ENCODE measurements around the gene CHRNA5.
"Not testable (repeated sequence)": the region's sequence is repeated elsewhere in the genome, so short reads cannot be mapped to it uniquely, and the experiment has no call there.

Gene CHRNA5

GRCh38 chr15:78542647-78543046 lies 22.7 kb upstream of the CHRNA5 start:
- H3K9me3 ChIP-seq (ENCODE audit: low read length), result no peaks in the 10 kb centered on the region
- H3K4me1 ChIP-seq (ENCODE audit: insufficient read depth, low read length), result peaks cover 24% of the 10 kb centered on the region
- peaks cover 47% of the 10 kb centered on the region for H3K36me3 ChIP-seq (ENCODE audit: insufficient read depth, low read length)
- H3K4me3 ChIP-seq (ENCODE audit: low read length), result no peak overlapping the region
- H2AFZ ChIP-seq (ENCODE audit: low read depth, low read length), result no peak overlapping the region
- H3K27me3 ChIP-seq (ENCODE audit: insufficient read depth, low read length), result no peaks in the 10 kb centered on the region

GRCh38 chr15:78550194-78550593 lies 15.1 kb upstream of the CHRNA5 start:
- no peak overlapping the region for H3K4me3 ChIP-seq (ENCODE audit: low read length)
- H3K9me3 ChIP-seq (ENCODE audit: low read length), result no peaks in the 10 kb centered on the region
- no peaks in the 10 kb centered on the region for H3K27me3 ChIP-seq (ENCODE audit: insufficient read depth, low read length)
- no peak overlapping the region for H2AFZ ChIP-seq (ENCODE audit: low read depth, low read length)
- H3K4me1 ChIP-seq (ENCODE audit: insufficient read depth, low read length), result no peaks in the 10 kb centered on the region
- peaks cover 54% of the 10 kb centered on the region for H3K36me3 ChIP-seq (ENCODE audit: insufficient read depth, low read length)

GRCh38 chr15:78550815-78551214 lies 14.5 kb upstream of the CHRNA5 start:
- Histone ChIP-seq H3K27me3 (ENCODE audit: insufficient read depth, low read length) (no peaks in the 10 kb centered on the region), H3K36me3 (ENCODE audit: insufficient read depth, low read length) (peaks cover 48% of the 10 kb centered on the region), H2AFZ (ENCODE audit: low read depth, low read length) (no peak overlapping the region), H3K4me3 (ENCODE audit: low read length) (no peak overlapping the region), H3K4me1 (ENCODE audit: insufficient read depth, low read length) (no peaks in the 10 kb centered on the region), H3K9me3 (ENCODE audit: low read length) (no peaks in the 10 kb centered on the region)

GRCh38 chr15:78551902-78552301 lies 13.4 kb upstream of the CHRNA5 start:
- H3K36me3 ChIP-seq (ENCODE audit: insufficient read depth, low read length), result peaks cover 39% of the 10 kb centered on the region
- H2AFZ ChIP-seq (ENCODE audit: low read depth, low read length), result no peak overlapping the region
- H3K27me3 ChIP-seq (ENCODE audit: insufficient read depth, low read length), result no peaks in the 10 kb centered on the region
- H3K9me3 ChIP-seq (ENCODE audit: low read length), result no peaks in the 10 kb centered on the region
- H3K4me3 ChIP-seq (ENCODE audit: low read length), result no peak overlapping the region
- H3K4me1 ChIP-seq (ENCODE audit: insufficient read depth, low read length), result no peaks in the 10 kb centered on the region

GRCh38 chr15:78552597-78552996 lies 12.7 kb upstream of the CHRNA5 start:
- no peaks in the 10 kb centered on the region for H3K27me3 ChIP-seq (ENCODE audit: insufficient read depth, low read length)
- H3K9me3 ChIP-seq (ENCODE audit: low read length), result no peaks in the 10 kb centered on the region
- no peaks in the 10 kb centered on the region for H3K4me1 ChIP-seq (ENCODE audit: insufficient read depth, low read length)
- H3K36me3 ChIP-seq (ENCODE audit: insufficient read depth, low read length), result peaks cover 33% of the 10 kb centered on the region
- no peak overlapping the region for H3K4me3 ChIP-seq (ENCODE audit: low read length)
- H2AFZ ChIP-seq (ENCODE audit: low read depth, low read length), result no peak overlapping the region

- not testable (repeated sequence) for H2AFZ ChIP-seq (ENCODE audit: low read depth, low read length); H3K36me3 ChIP-seq (ENCODE audit: insufficient read depth, low read length); H3K27me3 ChIP-seq (ENCODE audit: insufficient read depth, low read length); H3K4me1 ChIP-seq (ENCODE audit: insufficient read depth, low read length); H3K4me3 ChIP-seq (ENCODE audit: low read length); H3K9me3 ChIP-seq (ENCODE audit: low read length)
Observed at GRCh38 chr15:78560201-78560600, 5.1 kb upstream of the CHRNA5 start.

- peaks cover 3% of the 10 kb centered on the region for H3K27me3 ChIP-seq (ENCODE audit: insufficient read depth, low read length)
- no peaks in the 10 kb centered on the region for H3K36me3 ChIP-seq (ENCODE audit: insufficient read depth, low read length)
- H3K4me3 ChIP-seq (ENCODE audit: low read length), result no peak overlapping the region
- H2AFZ ChIP-seq (ENCODE audit: low read depth, low read length), result no peak overlapping the region
- no peaks in the 10 kb centered on the region for H3K9me3 ChIP-seq (ENCODE audit: low read length)
- peaks cover 3% of the 10 kb centered on the region for H3K4me1 ChIP-seq (ENCODE audit: insufficient read depth, low read length)
Observed at GRCh38 chr15:78561490-78561889, 3.8 kb upstream of the CHRNA5 start.

GRCh38 chr15:78563092-78563491 lies 2.2 kb upstream of the CHRNA5 start:
- no peaks in the 10 kb centered on the region for H3K36me3 ChIP-seq (ENCODE audit: insufficient read depth, low read length)
- H2AFZ ChIP-seq (ENCODE audit: low read depth, low read length), result no peak overlapping the region
- H3K4me1 ChIP-seq (ENCODE audit: insufficient read depth, low read length), result peaks cover 3% of the 10 kb centered on the region
- no peak overlapping the region for H3K4me3 ChIP-seq (ENCODE audit: low read length)
- no peaks in the 10 kb centered on the region for H3K9me3 ChIP-seq (ENCODE audit: low read length)
- peaks cover 3% of the 10 kb centered on the region for H3K27me3 ChIP-seq (ENCODE audit: insufficient read depth, low read length)

GRCh38 chr15:78564743-78565096 lies 600 bp upstream of the CHRNA5 start:
- H3K4me3 ChIP-seq (ENCODE audit: low read length), result peak overlapping the region; percentile 80

GRCh38 chr15:78565951-78566774 lies 843 bp downstream of the CHRNA5 start:
- Histone ChIP-seq H3K9me3 (ENCODE audit: low read length) (no peaks in the 10 kb centered on the region), H3K4me3 (ENCODE audit: low read length) (peak overlapping the region; percentile 80), H3K4me1 (ENCODE audit: insufficient read depth, low read length) (peaks cover 3% of the 10 kb centered on the region), H2AFZ (ENCODE audit: low read depth, low read length) (peak overlapping the region; percentile 90), H3K36me3 (ENCODE audit: insufficient read depth, low read length) (no peaks in the 10 kb centered on the region), H3K27me3 (ENCODE audit: insufficient read depth, low read length) (peaks cover 3% of the 10 kb centered on the region)

More at GRCh38 chr15:78564743-78565096, 600 bp upstream of the CHRNA5 start:
- H3K9me3 ChIP-seq (ENCODE audit: low read length), result no peaks in the 10 kb centered on the region
- H3K36me3 ChIP-seq (ENCODE audit: insufficient read depth, low read length), result no peaks in the 10 kb centered on the region
- H3K4me1 ChIP-seq (ENCODE audit: insufficient read depth, low read length), result peaks cover 3% of the 10 kb centered on the region
- peaks cover 3% of the 10 kb centered on the region for H3K27me3 ChIP-seq (ENCODE audit: insufficient read depth, low read length)
- H2AFZ ChIP-seq (ENCODE audit: low read depth, low read length), result peak overlapping the region; percentile 90

GRCh38 chr15:78567531-78567930 lies 2.2 kb downstream of the CHRNA5 start:
- Histone ChIP-seq H2AFZ (ENCODE audit: low read depth, low read length) (no peak overlapping the region), H3K4me1 (ENCODE audit: insufficient read depth, low read length) (peaks cover 3% of the 10 kb centered on the region), H3K4me3 (ENCODE audit: low read length) (peak overlapping the region; percentile 1)

GRCh38 chr15:78570710-78571109 lies 5.4 kb downstream of the CHRNA5 start:
- Histone ChIP-seq H3K9me3 (ENCODE audit: low read length) (peaks cover 3% of the 10 kb centered on the region), H3K27me3 (ENCODE audit: insufficient read depth, low read length) (no peaks in the 10 kb centered on the region), H3K36me3 (ENCODE audit: insufficient read depth, low read length) (no peaks in the 10 kb centered on the region), H2AFZ (ENCODE audit: low read depth, low read length) (no peak overlapping the region), H3K4me1 (ENCODE audit: insufficient read depth, low read length) (no peaks in the 10 kb centered on the region), H3K4me3 (ENCODE audit: low read length) (no peak overlapping the region)

More at GRCh38 chr15:78567531-78567930, 2.2 kb downstream of the CHRNA5 start:
- no peaks in the 10 kb centered on the region for H3K36me3 ChIP-seq (ENCODE audit: insufficient read depth, low read length)
- H3K9me3 ChIP-seq (ENCODE audit: low read length), result no peaks in the 10 kb centered on the region
- peaks cover 3% of the 10 kb centered on the region for H3K27me3 ChIP-seq (ENCODE audit: insufficient read depth, low read length)

- Histone ChIP-seq H3K36me3 (ENCODE audit: insufficient read depth, low read length) (no peaks in the 10 kb centered on the region), H3K4me3 (ENCODE audit: low read length) (no peak overlapping the region), H2AFZ (ENCODE audit: low read depth, low read length) (no peak overlapping the region), H3K27me3 (ENCODE audit: insufficient read depth, low read length) (no peaks in the 10 kb centered on the region), H3K4me1 (ENCODE audit: insufficient read depth, low read length) (no peaks in the 10 kb centered on the region), H3K9me3 (ENCODE audit: low read length) (peaks cover 3% of the 10 kb centered on the region)
Observed at GRCh38 chr15:78571382-78571781, 6.1 kb downstream of the CHRNA5 start.

- Histone ChIP-seq H2AFZ (ENCODE audit: low read depth, low read length) (no peak overlapping the region), H3K4me3 (ENCODE audit: low read length) (no peak overlapping the region), H3K36me3 (ENCODE audit: insufficient read depth, low read length) (no peaks in the 10 kb centered on the region), H3K27me3 (ENCODE audit: insufficient read depth, low read length) (no peaks in the 10 kb centered on the region), H3K4me1 (ENCODE audit: insufficient read depth, low read length) (no peaks in the 10 kb centered on the region), H3K9me3 (ENCODE audit: low read length) (peaks cover 3% of the 10 kb centered on the region)
Observed at GRCh38 chr15:78573416-78573815, 8.1 kb downstream of the CHRNA5 start.
